DND-41 (cell line): ENCODE measurements around the gene OR6X1.
"Not testable (repeated sequence)": the region's sequence is repeated elsewhere in the genome, so short reads cannot be mapped to it uniquely, and the experiment has no call there.

Experiments
- CTCF ChIP-seq: IDR thresholded peaks from 2 replicates; pipeline ENCODE4 v1.5.1; 2012; ENCODE audit warnings: borderline replicate concordance, low read length, moderate library complexity, mild to moderate bottlenecking; ENCODE audit not compliant: poor library complexity, severe bottlenecking; ENCODE audit errors: extremely low read depth
- EZH2 ChIP-seq: IDR thresholded peaks from 3 replicates; pipeline ENCODE4 v1.6.1; 2012; ENCODE audit warnings: borderline replicate concordance, low read depth, mild to moderate bottlenecking, moderate library complexity, low read length, inconsistent platforms; ENCODE audit not compliant: severe bottlenecking

GRCh38 chr11:123748349-123748748 lies 6.0 kb downstream of the OR6X1 start:
- TF ChIP-seq CTCF, EZH2: not testable (repeated sequence)
